ENCODE results near the gene GOLGA2.

Gene GOLGA2

GRCh38 chr9:128257086-128257825 lies 18.6 kb downstream of the GOLGA2 start:
- FAIRE-seq = no peak

- FAIRE-seq = no peak
These were observed 20.7 kb downstream of the GOLGA2 start for GRCh38 chr9:128254855-128255759.

GRCh38 chr9:128254362-128254761 lies 21.4 kb downstream of the GOLGA2 start:
- no peak for FAIRE-seq

- FAIRE-seq = no peak
These were observed 21.8 kb downstream of the GOLGA2 start for GRCh38 chr9:128253991-128254346.

GRCh38 chr9:128253140-128253990 lies 22.4 kb downstream of the GOLGA2 start:
- no peak for FAIRE-seq

GRCh38 chr9:128252317-128253139 lies 23.3 kb downstream of the GOLGA2 start:
- FAIRE-seq = no peak

- FAIRE-seq = no peak
These were observed 24.1 kb downstream of the GOLGA2 start for GRCh38 chr9:128251732-128252100.

- no peak for FAIRE-seq
These were observed 24.7 kb downstream of the GOLGA2 start for GRCh38 chr9:128250839-128251731.

GRCh38 chr9:128249908-128250838 lies 25.6 kb downstream of the GOLGA2 start:
- no peak for FAIRE-seq

GRCh38 chr9:128249558-128249907 lies 26.3 kb downstream of the GOLGA2 start:
- no peak for FAIRE-seq

GRCh38 chr9:128247226-128247803 lies 28.5 kb downstream of the GOLGA2 start:
- no peak for FAIRE-seq

- no peak for FAIRE-seq
These were observed 29.3 kb downstream of the GOLGA2 start for GRCh38 chr9:128246471-128246870.

- FAIRE-seq = no peak
These were observed 30.2 kb downstream of the GOLGA2 start for GRCh38 chr9:128245421-128246151.

- no peak for FAIRE-seq
These were observed 31.0 kb downstream of the GOLGA2 start for GRCh38 chr9:128244837-128245231.

GRCh38 chr9:128244091-128244836 lies 31.5 kb downstream of the GOLGA2 start:
- no peak for FAIRE-seq

GRCh38 chr9:128243215-128244018 lies 32.4 kb downstream of the GOLGA2 start:
- FAIRE-seq = no peak

- FAIRE-seq = no peak
These were observed 33.0 kb downstream of the GOLGA2 start for GRCh38 chr9:128242828-128243214.
